H7 (cell line): ENCODE results near the gene FAAH2. TPM values are rescaled to one million over a fixed set of nuclear protein-coding genes. Genes with fewer than 3 reads are reported as not detected.
"Not testable (repeated sequence)": the region's sequence is repeated elsewhere in the genome, so short reads cannot be mapped to it uniquely, and the experiment has no call there.

Experiments
- DNase-seq: peaks from one replicate; pipeline ENCODE4 v3.0.0; 2012
- H3K27me3 ChIP-seq: 2 replicates; pipeline ENCODE4 v1.6.0; 2011; ENCODE audit warnings: mild to moderate bottlenecking, low read length; ENCODE audit not compliant: control insufficient read depth, insufficient read depth
- H3K36me3 ChIP-seq: replicated peaks from 2 replicates; pipeline ENCODE4 v1.5.1; 2011; ENCODE audit warnings: low read length; ENCODE audit not compliant: control insufficient read depth, insufficient read depth
- H3K4me3 ChIP-seq: 2 replicates; pipeline ENCODE4 v1.5.1; 2011; ENCODE audit warnings: low read depth, mild to moderate bottlenecking, control low read depth, low read length, moderate library complexity; ENCODE audit not compliant: insufficient read depth
- total RNA-seq: library from RNA; depleted of rRNA; stranded (reverse); fragments of >200 nt; shearing (Covaris generic); gene quantifications from 2 replicates; pipeline ENCODE4 v1.2.3, GENCODE V29; 2014; rRNA removed

Gene FAAH2
- 7.5 and 12.2 TPM in 2 replicates for total RNA-seq

- peak; percentile 15 for DNase-seq
- H3K4me3 ChIP-seq = peak within 1 kb of the TSS; percentile 46
- H3K27me3 ChIP-seq = no peaks in the 10 kb centered on the region
These were observed at the start of gene FAAH2 for GRCh38 chrX:57286507-57287251. Gene FAAH2, plus strand, starts transcription at chrX:57286706. Its CDS starts 120 bp downstream, at chrX:57286826.

GRCh38 chrX:57241967-57242366 is 44.5 kb upstream of the FAAH2 start:
- Histone ChIP-seq H3K36me3 (no peaks in the 10 kb centered on the region), H3K27me3 (no peaks in the 10 kb centered on the region), H3K4me3 (no peak overlapping the region)
- DNase-seq = no peak

More at GRCh38 chrX:57286507-57287251, at the start of gene FAAH2:
- H3K36me3 ChIP-seq = no peaks in the 10 kb centered on the region

- DNase-seq = no peak
- no peak overlapping the region for H3K4me3 ChIP-seq
- no peaks in the 10 kb centered on the region for H3K36me3 ChIP-seq
- H3K27me3 ChIP-seq = no peaks in the 10 kb centered on the region
These were observed 34.5 kb upstream of the FAAH2 start for GRCh38 chrX:57251965-57252364.

- no peak for DNase-seq
- Histone ChIP-seq H3K27me3 (no peaks in the 10 kb centered on the region), H3K36me3 (no peaks in the 10 kb centered on the region), H3K4me3 (no peak overlapping the region)
These were observed 21.4 kb upstream of the FAAH2 start for GRCh38 chrX:57265126-57265525.

GRCh38 chrX:57266275-57266674 is 20.2 kb upstream of the FAAH2 start:
- Histone ChIP-seq H3K27me3 (no peaks in the 10 kb centered on the region), H3K4me3 (no peak overlapping the region), H3K36me3 (no peaks in the 10 kb centered on the region)
- no peak for DNase-seq

GRCh38 chrX:57266871-57267270 is 19.6 kb upstream of the FAAH2 start:
- DNase-seq = no peak
- no peak overlapping the region for H3K4me3 ChIP-seq
- no peaks in the 10 kb centered on the region for H3K27me3 ChIP-seq
- no peaks in the 10 kb centered on the region for H3K36me3 ChIP-seq

GRCh38 chrX:57267308-57267707 is 19.2 kb upstream of the FAAH2 start:
- Histone ChIP-seq H3K4me3 (no peak overlapping the region), H3K36me3 (no peaks in the 10 kb centered on the region), H3K27me3 (no peaks in the 10 kb centered on the region)
- DNase-seq = no peak

GRCh38 chrX:57270980-57271379 is 15.5 kb upstream of the FAAH2 start:
- H3K27me3 ChIP-seq = no peaks in the 10 kb centered on the region
- DNase-seq = no peak
- H3K36me3 ChIP-seq = no peaks in the 10 kb centered on the region
- no peak overlapping the region for H3K4me3 ChIP-seq

GRCh38 chrX:57282568-57282967 is 3.9 kb upstream of the FAAH2 start:
- no peak overlapping the region for H3K4me3 ChIP-seq
- no peaks in the 10 kb centered on the region for H3K36me3 ChIP-seq
- DNase-seq = no peak
- no peaks in the 10 kb centered on the region for H3K27me3 ChIP-seq

- Histone ChIP-seq H3K36me3 (no peaks in the 10 kb centered on the region), H3K27me3 (no peaks in the 10 kb centered on the region), H3K4me3 (no peak overlapping the region)
- no peak for DNase-seq
These were observed 1.5 kb upstream of the FAAH2 start for GRCh38 chrX:57285001-57285400.

GRCh38 chrX:57289089-57289488 is 2.6 kb downstream of the FAAH2 start:
- no peak for DNase-seq
- Histone ChIP-seq H3K4me3 (no peak overlapping the region), H3K36me3 (no peaks in the 10 kb centered on the region)

GRCh38 chrX:57294961-57295360 is 8.5 kb downstream of the FAAH2 start:
- Histone ChIP-seq H3K36me3 (peaks cover 4% of the 10 kb centered on the region), H3K27me3 (no peaks in the 10 kb centered on the region), H3K4me3 (no peak overlapping the region)
- no peak for DNase-seq

More at GRCh38 chrX:57289089-57289488, 2.6 kb downstream of the FAAH2 start:
- no peaks in the 10 kb centered on the region for H3K27me3 ChIP-seq

- not testable (repeated sequence) for H3K4me3 ChIP-seq, H3K27me3 ChIP-seq, DNase-seq, H3K36me3 ChIP-seq
These were observed 9.2 kb downstream of the FAAH2 start for GRCh38 chrX:57295679-57296078.

- no peak for DNase-seq
- H3K27me3 ChIP-seq = no peaks in the 10 kb centered on the region
- no peak overlapping the region for H3K4me3 ChIP-seq
- no peaks in the 10 kb centered on the region; the same call in 1 of the 2 replicates for H3K36me3 ChIP-seq
These were observed 27.2 kb downstream of the FAAH2 start for GRCh38 chrX:57313583-57314215.

GRCh38 chrX:57329008-57329407 is 42.5 kb downstream of the FAAH2 start:
- H3K4me3 ChIP-seq = no peak overlapping the region
- H3K36me3 ChIP-seq = no peaks in the 10 kb centered on the region
- H3K27me3 ChIP-seq = no peaks in the 10 kb centered on the region
- DNase-seq = peak; percentile 8
